HEK293T (cell line): ENCODE results near the gene TMEM256.

Experiments used
- ARNT ChIP-seq: fragments of 450-650 bp; IDR thresholded peaks from 2 replicates; pipeline ENCODE4 v1.6.1; 2017; ENCODE audit warnings: mild to moderate bottlenecking
- BHLHE40 ChIP-seq: fragments of 450-650 bp; IDR thresholded peaks from 2 replicates; pipeline ENCODE4 v1.6.1; 2016; ENCODE audit warnings: mild to moderate bottlenecking, moderate library complexity, borderline replicate concordance
- ELF4 ChIP-seq: fragments of 450-650 bp; IDR thresholded peaks from 2 replicates; pipeline ENCODE4 v1.6.1; 2017; ENCODE audit warnings: antibody characterized with exemption
- FOXK2 ChIP-seq: fragments of 450-650 bp; IDR thresholded peaks from 2 replicates; pipeline ENCODE4 v1.6.1; 2016; ENCODE audit warnings: mild to moderate bottlenecking
- HDGF ChIP-seq: fragments of 450-650 bp; IDR thresholded peaks from 2 replicates; pipeline ENCODE4 v1.6.1; 2017; ENCODE audit warnings: antibody characterized with exemption, borderline replicate concordance
- SP1 ChIP-seq: fragments of 450-650 bp; IDR thresholded peaks from 2 replicates; pipeline ENCODE4 v1.6.1; 2017
- SUZ12 ChIP-seq: fragments of 450-650 bp; IDR thresholded peaks from 2 replicates; pipeline ENCODE4 v1.6.1; 2016; ENCODE audit warnings: mild to moderate bottlenecking
- TARDBP ChIP-seq: fragments of 450-650 bp; IDR thresholded peaks from 2 replicates; pipeline ENCODE4 v1.6.1; 2016
- ZNF384 ChIP-seq: fragments of 450-650 bp; IDR thresholded peaks from 2 replicates; pipeline ENCODE4 v1.6.1; 2016

DNA sequence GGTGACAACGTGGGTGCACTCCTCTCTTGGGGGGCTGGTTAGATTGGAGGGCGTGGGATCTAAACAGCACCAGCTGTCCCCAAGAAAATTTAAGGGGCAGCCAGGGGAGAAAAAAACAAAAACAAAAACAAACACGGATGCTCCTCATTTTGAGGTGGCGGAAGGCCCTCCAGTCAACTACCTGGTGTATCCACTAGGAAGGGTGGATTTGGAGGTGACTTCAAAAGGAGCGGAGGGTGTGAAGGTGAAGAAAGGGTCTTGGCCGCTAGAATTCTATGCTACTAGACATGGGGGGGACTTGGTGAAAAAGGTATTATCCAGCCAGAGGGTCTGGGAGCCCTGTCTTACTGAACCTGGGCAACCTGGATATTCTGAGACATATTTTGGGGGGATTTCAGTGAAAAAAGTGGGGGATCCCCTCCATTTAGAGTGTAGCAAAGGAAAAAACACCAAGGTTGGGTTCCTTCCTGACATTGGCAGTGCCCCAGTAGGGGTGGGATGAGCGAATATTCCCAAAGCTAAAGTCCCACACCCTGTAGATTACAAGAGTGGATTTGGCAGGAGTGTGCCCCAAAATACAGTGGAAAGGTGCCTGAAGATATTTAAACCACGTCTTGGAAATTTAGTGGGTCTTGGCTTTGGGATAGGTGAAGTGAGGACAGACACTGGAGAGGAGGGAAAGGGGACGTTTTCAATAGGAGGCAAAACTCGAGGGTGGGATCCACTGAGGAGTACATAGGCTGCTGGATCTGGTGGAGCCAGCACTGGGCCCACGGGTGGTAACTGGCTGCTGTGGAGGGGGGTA, 35.0 kb upstream of the TMEM256 start:
- TF ChIP-seq SP1: no peak
- no peak for TF ChIP-seq BHLHE40
- TF ChIP-seq SUZ12: no peak
- no peak for TF ChIP-seq TARDBP
- no peak for TF ChIP-seq ARNT
- no peak for TF ChIP-seq FOXK2
- TF ChIP-seq ELF4: no peak
- TF ChIP-seq HDGF: no peak
- no peak for TF ChIP-seq ZNF384
